RWPE1 (cell line): ENCODE results near the gene KCTD16.

Source experiments
- CTCF ChIA-PET: fragments of 350-600 bp; sonication (Branson Sonifier 250); formaldehyde crosslinking; extraction: SDS; loops from one replicate; lab custom pipeline; 2021; lab: Yijun Ruan, JAX
- POLR2A ChIA-PET: fragments of 400-600 bp; formaldehyde crosslinking; extraction: SDS; loops from one replicate; lab custom pipeline; 2020; ENCODE audit warnings: antibody characterized with exemption; ENCODE audit not compliant: low non-redundant PET; lab: Yijun Ruan, JAX
- DNase-seq: peaks from one replicate; pipeline ENCODE4 v3.0.0; 2012; ENCODE audit warnings: low spot score
- H3K27ac ChIP-seq: fragments of 450-650 bp; 2 replicates; pipeline ENCODE4 v1.5.1; 2017
- CTCF ChIP-seq: fragments of 450-650 bp; conservative IDR thresholded peaks from 2 replicates; pipeline ENCODE4 v1.5.1; 2017; ENCODE audit warnings: low read depth, mild to moderate bottlenecking

KCTD16 gene

GRCh38 chr5:144531188-144531587 is 360.5 kb downstream of the KCTD16 start:
- ChIA-PET CTCF (no interaction called here), POLR2A (no interaction called here)
- TF ChIP-seq CTCF: no peak
- no peak for DNase-seq
- H3K27ac ChIP-seq: no peak overlapping the region
